HG03457 (cell line): ENCODE results near the gene CBX6.
A peak's percentile ranks its signal among the peaks of the same experiment; 100 is the strongest.
"Not testable (repeated sequence)": the region's sequence is repeated elsewhere in the genome, so short reads cannot be mapped to it uniquely, and the experiment has no call there.

Source experiments
- ATAC-seq: cut with Tn5 transposase; IDR thresholded peaks from one replicate; pipeline ENCODE4 v1.9.1; 2021; ENCODE audit warnings: moderate number of reproducible peaks; ENCODE audit not compliant: unreplicated experiment

Gene CBX6

GRCh38 chr22:38872172-38872830 is at the start of gene CBX6:
TSS of gene CBX6 (minus strand) at chr22:38872216. CDS start at chr22:38872190, 26 bp downstream.
- peak; percentile 37 for ATAC-seq

GRCh38 chr22:38921806-38922205 is 49.8 kb upstream of the CBX6 start:
- ATAC-seq = no peak

- no peak for ATAC-seq
These were observed 49.1 kb upstream of the CBX6 start for GRCh38 chr22:38921120-38921519.

- no peak for ATAC-seq
These were observed 47.7 kb upstream of the CBX6 start for GRCh38 chr22:38919631-38920190.

- no peak for ATAC-seq
These were observed 39.4 kb upstream of the CBX6 start for GRCh38 chr22:38911434-38911833.

GRCh38 chr22:38907767-38908166 is 35.8 kb upstream of the CBX6 start:
- ATAC-seq = no peak

- no peak for ATAC-seq
These were observed 34.0 kb upstream of the CBX6 start for GRCh38 chr22:38906052-38906451.

- ATAC-seq = not testable (repeated sequence)
These were observed 32.1 kb upstream of the CBX6 start for GRCh38 chr22:38904052-38904617.

GRCh38 chr22:38901111-38901641 is 29.2 kb upstream of the CBX6 start:
- ATAC-seq = no peak

GRCh38 chr22:38900677-38901076 is 28.7 kb upstream of the CBX6 start:
- ATAC-seq = no peak

- ATAC-seq = no peak
These were observed 19.2 kb upstream of the CBX6 start for GRCh38 chr22:38891256-38891655.

- ATAC-seq = no peak
These were observed 18.4 kb upstream of the CBX6 start for GRCh38 chr22:38890377-38890776.

GRCh38 chr22:38886333-38886732 is 14.3 kb upstream of the CBX6 start:
- ATAC-seq = no peak

GRCh38 chr22:38882972-38883622 is 11.1 kb upstream of the CBX6 start:
- ATAC-seq = no peak

- no peak for ATAC-seq
These were observed 10.2 kb upstream of the CBX6 start for GRCh38 chr22:38881997-38882879.

GRCh38 chr22:38881464-38881871 is 9.5 kb upstream of the CBX6 start:
- no peak for ATAC-seq

- no peak for ATAC-seq
These were observed 7.9 kb upstream of the CBX6 start for GRCh38 chr22:38879961-38880360.

GRCh38 chr22:38879108-38879729 is 7.2 kb upstream of the CBX6 start:
- ATAC-seq = no peak

- ATAC-seq = no peak
These were observed 6.0 kb upstream of the CBX6 start for GRCh38 chr22:38878001-38878400.

GRCh38 chr22:38874529-38875222 is 2.7 kb upstream of the CBX6 start:
- no peak for ATAC-seq
